ENCODE results near the gene ACVR2B. TPM values are rescaled to one million over a fixed set of nuclear protein-coding genes. Genes with fewer than 3 reads are reported as not detected.

ACVR2B gene
- total RNA-seq, 1 donor from 2014 or later, result 10.4 TPM

DNA sequence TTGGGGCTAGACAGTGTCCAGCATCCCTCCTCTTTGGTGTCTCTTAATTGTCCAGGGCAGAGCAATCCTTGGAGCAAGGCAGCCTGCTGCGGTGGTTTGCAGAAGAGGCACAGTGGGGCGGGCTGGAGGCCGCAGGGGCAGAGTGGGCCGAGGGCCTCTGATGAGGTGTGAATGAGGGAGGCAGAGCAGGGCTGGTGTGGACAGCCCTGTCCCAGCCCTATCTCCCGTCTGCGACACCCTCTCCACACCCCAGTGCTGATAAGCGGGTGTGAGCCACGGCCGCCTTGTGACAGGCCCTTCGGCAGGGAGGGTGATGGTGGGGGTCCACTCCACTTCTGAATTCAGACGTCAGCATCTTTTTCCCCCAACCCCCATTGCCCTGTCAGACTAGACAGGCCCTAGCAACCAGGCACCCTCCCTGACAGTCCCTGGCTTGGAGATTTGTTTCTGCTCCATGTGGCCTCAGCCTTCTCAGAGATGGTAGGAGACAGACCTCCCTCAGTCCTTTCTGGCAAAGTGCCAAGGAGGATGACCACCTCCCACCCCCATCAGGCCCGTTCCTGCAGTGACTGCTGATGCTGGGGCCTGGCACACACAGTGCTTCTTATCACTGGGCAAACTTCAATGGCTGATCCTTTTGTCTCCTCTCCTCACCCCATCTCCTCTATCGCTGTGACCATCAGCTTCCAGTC, 79.7 kb downstream of the ACVR2B start:
- H3K27me3 Mint-ChIP-seq (ENCODE audit: insufficient read depth), result no peaks in the 10 kb centered on the region
- no peak overlapping the region for H3K4me3 Mint-ChIP-seq
- H3K36me3 Mint-ChIP-seq (ENCODE audit: low read depth), result peaks cover 3% of the 10 kb centered on the region
- no peak overlapping the region for H3K27ac Mint-ChIP-seq
- H3K9me3 Mint-ChIP-seq, result no peaks in the 10 kb centered on the region
- no peaks in the 10 kb centered on the region for H3K4me1 Mint-ChIP-seq (ENCODE audit: low read depth)
- intact Hi-C loops (cut with micrococcal nuclease), result no loop called here
- no peak for DNase-seq (ENCODE audit: low spot score)

DNA sequence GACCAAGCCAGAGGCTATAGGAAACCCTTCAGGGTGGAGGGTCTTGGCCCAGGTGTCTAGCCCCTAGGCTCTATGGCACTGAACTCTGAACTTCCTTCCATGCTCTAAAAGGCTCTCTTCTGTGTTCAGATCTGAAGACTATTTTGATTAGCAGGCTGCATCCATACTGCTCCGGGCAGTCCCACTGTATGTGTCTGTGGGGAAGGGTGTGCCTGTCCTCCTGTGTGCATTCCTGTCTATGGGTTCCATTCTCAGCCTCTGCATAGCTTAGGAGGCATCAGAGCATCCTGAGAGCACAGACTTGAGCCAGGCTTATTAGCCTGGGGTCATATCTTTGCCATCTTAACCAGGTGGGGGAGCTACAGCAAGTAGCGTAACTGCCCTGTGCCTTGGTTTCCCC, 80.5 kb downstream of the ACVR2B start:
- DNase-seq (ENCODE audit: low spot score), result no peak
- Mint-ChIP-seq H3K36me3 (ENCODE audit: low read depth) (peaks cover 3% of the 10 kb centered on the region), H3K27ac (no peak overlapping the region), H3K27me3 (ENCODE audit: insufficient read depth) (no peaks in the 10 kb centered on the region), H3K4me1 (ENCODE audit: low read depth) (no peaks in the 10 kb centered on the region), H3K9me3 (no peaks in the 10 kb centered on the region), H3K4me3 (no peak overlapping the region)
- intact Hi-C loops (cut with micrococcal nuclease), result no loop called here

GRCh38 chr3:38534604-38535003, 80.9 kb downstream of the ACVR2B start:
- no peak for DNase-seq (ENCODE audit: low spot score)
- no peak overlapping the region for H3K4me3 Mint-ChIP-seq
- no peaks in the 10 kb centered on the region for H3K4me1 Mint-ChIP-seq (ENCODE audit: low read depth)
- intact Hi-C loops (cut with micrococcal nuclease), result no loop called here
- no peaks in the 10 kb centered on the region for H3K27me3 Mint-ChIP-seq (ENCODE audit: insufficient read depth)
- H3K27ac Mint-ChIP-seq, result no peak overlapping the region
- peaks cover 3% of the 10 kb centered on the region for H3K36me3 Mint-ChIP-seq (ENCODE audit: low read depth)
- H3K9me3 Mint-ChIP-seq, result no peaks in the 10 kb centered on the region

GRCh38 chr3:38536671-38537070, 83.0 kb downstream of the ACVR2B start:
- Mint-ChIP-seq H3K27ac (no peak overlapping the region), H3K27me3 (ENCODE audit: insufficient read depth) (no peaks in the 10 kb centered on the region), H3K4me3 (no peak overlapping the region), H3K36me3 (ENCODE audit: low read depth) (peaks cover 3% of the 10 kb centered on the region), H3K9me3 (no peaks in the 10 kb centered on the region), H3K4me1 (ENCODE audit: low read depth) (no peaks in the 10 kb centered on the region)
- intact Hi-C loops (cut with micrococcal nuclease), result no loop called here
- no peak for DNase-seq (ENCODE audit: low spot score)

DNA sequence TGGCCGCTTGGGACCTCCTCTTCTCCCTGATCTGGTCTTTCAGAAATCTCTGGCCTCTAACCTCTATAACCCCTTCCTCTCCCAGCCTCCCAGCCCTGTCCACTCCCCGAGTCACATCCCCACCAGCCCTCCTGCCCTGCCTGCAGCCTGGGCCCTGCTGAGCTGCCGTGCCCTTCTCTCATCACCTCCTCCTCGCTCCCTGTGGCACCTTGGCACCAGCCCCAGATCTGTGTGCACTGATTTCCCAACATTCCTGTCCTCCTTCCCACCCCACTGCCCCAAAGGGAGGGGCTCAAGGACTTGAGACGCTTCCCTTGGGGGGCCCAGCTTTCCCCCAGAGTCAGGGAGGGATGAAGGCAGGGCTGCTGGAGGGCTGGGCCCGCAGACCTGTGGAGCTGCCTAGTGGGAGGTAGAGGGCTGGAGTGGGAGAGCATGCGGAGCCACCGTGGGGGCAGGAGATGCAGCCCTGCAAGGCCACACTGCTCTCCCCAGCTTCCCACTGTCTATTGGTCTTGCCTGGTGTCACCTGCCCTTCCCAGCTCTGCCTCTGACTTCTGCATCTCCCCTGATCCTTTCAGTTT, 85.2 kb downstream of the ACVR2B start:
- intact Hi-C loops (cut with micrococcal nuclease), result no loop called here
- Mint-ChIP-seq H3K4me3 (no peak overlapping the region), H3K27ac (no peak overlapping the region), H3K27me3 (ENCODE audit: insufficient read depth) (no peaks in the 10 kb centered on the region), H3K9me3 (no peaks in the 10 kb centered on the region), H3K4me1 (ENCODE audit: low read depth) (no peaks in the 10 kb centered on the region), H3K36me3 (ENCODE audit: low read depth) (peaks cover 3% of the 10 kb centered on the region)
- DNase-seq (ENCODE audit: low spot score), result no peak

GRCh38 chr3:38541806-38542205, 88.1 kb downstream of the ACVR2B start:
- Mint-ChIP-seq H3K27me3 (ENCODE audit: insufficient read depth) (peaks cover 4% of the 10 kb centered on the region), H3K27ac (no peak overlapping the region), H3K4me3 (no peak overlapping the region), H3K9me3 (no peaks in the 10 kb centered on the region), H3K4me1 (ENCODE audit: low read depth) (no peaks in the 10 kb centered on the region), H3K36me3 (ENCODE audit: low read depth) (no peaks in the 10 kb centered on the region)
- intact Hi-C loops (cut with micrococcal nuclease), result no loop called here
- no peak for DNase-seq (ENCODE audit: low spot score)

Other genes with a start within 250 kb of the ACVR2B start
- 0.65 and 0.78 TPM in 2 replicates for gene SLC22A13, start 188.1 kb upstream of the ACVR2B start, total RNA-seq
- not detected in 2 replicates for gene SLC22A14, start 171.6 kb upstream of the ACVR2B start, total RNA-seq
- 7.1 and 9.9 TPM in 2 replicates for gene XYLB, start 107.1 kb upstream of the ACVR2B start, total RNA-seq
- gene EXOG, start 42.5 kb downstream of the ACVR2B start, total RNA-seq, result 20.0 and 21.6 TPM in 2 replicates
- gene SCN5A, start 195.8 kb downstream of the ACVR2B start, total RNA-seq, result not detected in 2 replicates